GM23338 (cell line): ENCODE measurements around the gene CNTNAP5.

Experiments
- CTCF ChIP-seq, 2 experiments: fragments of 200-600 bp in 1 of 2; sonication (generic) in 1 of 2; conservative IDR thresholded peaks; 2 replicates each; pipeline versions ENCODE4 v1.5.1 to v1.6.1; 2016 to 2017; ENCODE audit warnings: antibody characterized with exemption in 2 of 2, low read depth in 2 of 2, mild to moderate bottlenecking in 2 of 2, moderate library complexity in 1 of 2
- REST ChIP-seq: IDR thresholded peaks from one replicate; pipeline ENCODE4 v1.6.1; 2018; ENCODE audit warnings: antibody characterized with exemption; ENCODE audit not compliant: unreplicated experiment

GRCh38 chr2:124692216-124692615 is 667.1 kb downstream of the CNTNAP5 start:
- no peak for TF ChIP-seq CTCF (conservative IDR thresholded peaks at IDR 0.05; ENCODE audit: low read depth in 2 of 2)
- TF ChIP-seq REST, result no peak
